ENCODE measurements around the gene SHROOM2.

SHROOM2 gene

GRCh38 chrX:9884031-9884779 lies 98.0 kb downstream of the SHROOM2 start:
- H3K4me3 ChIP-seq (ENCODE audit: low read length): no peak overlapping the region
- H3K9ac ChIP-seq (ENCODE audit: low read length): no peak overlapping the region
- H3K36me3 ChIP-seq (ENCODE audit: control insufficient read depth, insufficient read depth, low read length, severe bottlenecking): no peaks in the 10 kb centered on the region
- DNase-seq (ENCODE audit: low read depth): no peak
- H3K9me3 ChIP-seq (ENCODE audit: control insufficient read depth, low read length): no peaks in the 10 kb centered on the region
- H3K4me1 ChIP-seq (ENCODE audit: control insufficient read depth, insufficient read depth, low read length): no peaks in the 10 kb centered on the region
- H3K27me3 ChIP-seq (replicated peaks; ENCODE audit: control insufficient read depth, insufficient read depth, low read length): peaks cover 44% of the 10 kb centered on the region

- Histone ChIP-seq H3K27me3 (replicated peaks; ENCODE audit: control insufficient read depth, insufficient read depth, low read length) (peaks cover 44% of the 10 kb centered on the region), H3K9ac (ENCODE audit: low read length) (no peak overlapping the region), H3K36me3 (ENCODE audit: control insufficient read depth, insufficient read depth, low read length, severe bottlenecking) (no peaks in the 10 kb centered on the region), H3K4me3 (ENCODE audit: low read length) (no peak overlapping the region), H3K9me3 (ENCODE audit: control insufficient read depth, low read length) (no peaks in the 10 kb centered on the region), H3K4me1 (ENCODE audit: control insufficient read depth, insufficient read depth, low read length) (no peaks in the 10 kb centered on the region)
- DNase-seq (ENCODE audit: low read depth): peak; percentile 79
These were observed 98.9 kb downstream of the SHROOM2 start for GRCh38 chrX:9885150-9885549.

- H3K36me3 ChIP-seq (ENCODE audit: control insufficient read depth, insufficient read depth, low read length, severe bottlenecking): no peaks in the 10 kb centered on the region
- H3K27me3 ChIP-seq (replicated peaks; ENCODE audit: control insufficient read depth, insufficient read depth, low read length): peaks cover 36% of the 10 kb centered on the region
- DNase-seq (ENCODE audit: low read depth): no peak
- H3K9ac ChIP-seq (ENCODE audit: low read length): no peak overlapping the region
- H3K4me3 ChIP-seq (ENCODE audit: low read length): no peak overlapping the region
- H3K9me3 ChIP-seq (ENCODE audit: control insufficient read depth, low read length): no peaks in the 10 kb centered on the region
- no peaks in the 10 kb centered on the region for H3K4me1 ChIP-seq (ENCODE audit: control insufficient read depth, insufficient read depth, low read length)
These were observed 101.5 kb downstream of the SHROOM2 start for GRCh38 chrX:9887659-9888297.

GRCh38 chrX:9888953-9889470 lies 102.8 kb downstream of the SHROOM2 start:
- no peaks in the 10 kb centered on the region for H3K9me3 ChIP-seq (ENCODE audit: control insufficient read depth, low read length)
- no peak overlapping the region for H3K4me3 ChIP-seq (ENCODE audit: low read length)
- DNase-seq (ENCODE audit: low read depth): peak; percentile 32
- H3K36me3 ChIP-seq (ENCODE audit: control insufficient read depth, insufficient read depth, low read length, severe bottlenecking): no peaks in the 10 kb centered on the region
- no peak overlapping the region for H3K9ac ChIP-seq (ENCODE audit: low read length)
- peaks cover 26% of the 10 kb centered on the region for H3K27me3 ChIP-seq (replicated peaks; ENCODE audit: control insufficient read depth, insufficient read depth, low read length)
- no peaks in the 10 kb centered on the region for H3K4me1 ChIP-seq (ENCODE audit: control insufficient read depth, insufficient read depth, low read length)

- H3K27me3 ChIP-seq (replicated peaks; ENCODE audit: control insufficient read depth, insufficient read depth, low read length): peaks cover 26% of the 10 kb centered on the region
- no peak overlapping the region for H3K9ac ChIP-seq (ENCODE audit: low read length)
- H3K4me3 ChIP-seq (ENCODE audit: low read length): no peak overlapping the region
- DNase-seq (ENCODE audit: low read depth): no peak
- H3K9me3 ChIP-seq (ENCODE audit: control insufficient read depth, low read length): no peaks in the 10 kb centered on the region
- no peaks in the 10 kb centered on the region for H3K4me1 ChIP-seq (ENCODE audit: control insufficient read depth, insufficient read depth, low read length)
- H3K36me3 ChIP-seq (ENCODE audit: control insufficient read depth, insufficient read depth, low read length, severe bottlenecking): no peaks in the 10 kb centered on the region
These were observed 104.5 kb downstream of the SHROOM2 start for GRCh38 chrX:9890681-9891091.

DNA sequence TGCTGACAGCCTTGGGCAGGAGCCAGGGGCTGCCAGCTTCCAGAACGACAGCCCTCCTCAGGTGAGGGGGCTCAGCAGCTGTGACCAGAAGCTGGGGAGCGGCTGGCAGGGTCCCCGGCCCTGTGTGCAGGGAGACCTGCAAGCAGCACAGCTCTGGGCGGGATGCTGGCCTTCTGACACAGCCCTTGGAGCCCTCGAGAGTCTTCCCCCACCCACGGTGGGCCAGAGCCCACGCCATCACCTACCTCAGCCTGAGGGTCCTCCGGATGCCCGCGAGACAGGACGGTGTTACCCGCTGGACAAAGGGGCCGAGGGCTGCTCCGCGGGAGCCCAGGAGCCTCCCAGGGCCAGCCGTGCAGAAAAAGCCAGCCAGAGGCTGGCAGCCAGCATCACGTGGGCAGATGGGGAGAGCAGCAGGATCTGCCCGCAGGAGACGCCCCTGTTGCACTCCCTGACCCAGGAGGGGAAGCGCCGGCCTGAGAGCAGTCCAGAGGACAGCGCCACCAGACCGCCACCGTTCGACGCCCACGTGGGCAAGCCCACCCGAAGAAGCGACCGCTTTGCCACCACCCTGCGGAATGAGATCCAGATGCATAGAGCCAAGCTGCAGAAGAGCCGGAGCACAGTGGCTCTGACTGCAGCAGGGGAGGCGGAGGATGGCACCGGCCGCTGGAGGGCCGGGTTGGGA lies 109.1 kb downstream of the SHROOM2 start:
- Histone ChIP-seq H3K9ac (ENCODE audit: low read length) (no peak overlapping the region), H3K9me3 (ENCODE audit: control insufficient read depth, low read length) (no peaks in the 10 kb centered on the region), H3K4me1 (ENCODE audit: control insufficient read depth, insufficient read depth, low read length) (no peaks in the 10 kb centered on the region), H3K4me3 (ENCODE audit: low read length) (no peak overlapping the region), H3K27me3 (replicated peaks; ENCODE audit: control insufficient read depth, insufficient read depth, low read length) (peaks cover 8% of the 10 kb centered on the region), H3K36me3 (ENCODE audit: control insufficient read depth, insufficient read depth, low read length, severe bottlenecking) (no peaks in the 10 kb centered on the region)
- no peak for DNase-seq (ENCODE audit: low read depth)

- no peak overlapping the region for H3K4me3 ChIP-seq (ENCODE audit: low read length)
These were observed 111.5 kb downstream of the SHROOM2 start for GRCh38 chrX:9897761-9898161.

GRCh38 chrX:9899640-9900111 lies 113.4 kb downstream of the SHROOM2 start:
- H3K4me1 ChIP-seq (ENCODE audit: control insufficient read depth, insufficient read depth, low read length): no peaks in the 10 kb centered on the region
- no peaks in the 10 kb centered on the region for H3K36me3 ChIP-seq (ENCODE audit: control insufficient read depth, insufficient read depth, low read length, severe bottlenecking)
- H3K9ac ChIP-seq (ENCODE audit: low read length): no peak overlapping the region
- H3K9me3 ChIP-seq (ENCODE audit: control insufficient read depth, low read length): no peaks in the 10 kb centered on the region
- H3K4me3 ChIP-seq (ENCODE audit: low read length): no peak overlapping the region
- peak; percentile 67 for DNase-seq (ENCODE audit: low read depth)
- peaks cover 13% of the 10 kb centered on the region for H3K27me3 ChIP-seq (replicated peaks; ENCODE audit: control insufficient read depth, insufficient read depth, low read length)

More at GRCh38 chrX:9897761-9898161, 111.5 kb downstream of the SHROOM2 start:
- Histone ChIP-seq H3K9me3 (ENCODE audit: control insufficient read depth, low read length) (no peaks in the 10 kb centered on the region), H3K4me1 (ENCODE audit: control insufficient read depth, insufficient read depth, low read length) (no peaks in the 10 kb centered on the region), H3K27me3 (replicated peaks; ENCODE audit: control insufficient read depth, insufficient read depth, low read length) (peaks cover 10% of the 10 kb centered on the region), H3K36me3 (ENCODE audit: control insufficient read depth, insufficient read depth, low read length, severe bottlenecking) (no peaks in the 10 kb centered on the region), H3K9ac (ENCODE audit: low read length) (no peak overlapping the region)
- DNase-seq (ENCODE audit: low read depth): peak; percentile 84

GRCh38 chrX:9902656-9903055 lies 116.4 kb downstream of the SHROOM2 start:
- no peak overlapping the region for H3K9ac ChIP-seq (ENCODE audit: low read length)
- H3K27me3 ChIP-seq (replicated peaks; ENCODE audit: control insufficient read depth, insufficient read depth, low read length): peaks cover 13% of the 10 kb centered on the region
- H3K4me3 ChIP-seq (ENCODE audit: low read length): no peak overlapping the region
- no peaks in the 10 kb centered on the region for H3K36me3 ChIP-seq (ENCODE audit: control insufficient read depth, insufficient read depth, low read length, severe bottlenecking)
- H3K4me1 ChIP-seq (ENCODE audit: control insufficient read depth, insufficient read depth, low read length): no peaks in the 10 kb centered on the region
- DNase-seq (ENCODE audit: low read depth): peak; percentile 53
- no peaks in the 10 kb centered on the region for H3K9me3 ChIP-seq (ENCODE audit: control insufficient read depth, low read length)

DNA sequence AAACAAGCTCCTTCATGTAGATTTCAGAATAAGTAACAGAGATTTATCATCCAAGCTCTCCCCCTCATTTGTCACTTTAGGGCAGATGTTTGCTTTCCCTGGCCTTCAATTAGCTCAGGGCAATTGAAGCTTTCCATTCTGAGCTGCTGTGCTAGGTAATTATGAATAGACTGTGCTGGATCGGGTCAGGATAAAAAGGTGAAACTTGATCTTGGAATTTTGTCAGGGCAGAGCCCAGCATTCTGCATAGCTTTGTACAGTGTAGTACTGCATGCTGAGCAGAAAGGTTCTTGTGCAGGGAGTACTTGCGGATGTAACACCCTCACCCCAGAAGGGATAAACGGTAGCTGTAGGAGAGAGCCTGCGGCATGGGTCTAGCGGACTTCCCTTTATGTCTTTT lies 116.9 kb downstream of the SHROOM2 start:
- no peaks in the 10 kb centered on the region for H3K4me1 ChIP-seq (ENCODE audit: control insufficient read depth, insufficient read depth, low read length)
- H3K4me3 ChIP-seq (ENCODE audit: low read length): no peak overlapping the region
- no peaks in the 10 kb centered on the region for H3K36me3 ChIP-seq (ENCODE audit: control insufficient read depth, insufficient read depth, low read length, severe bottlenecking)
- H3K9me3 ChIP-seq (ENCODE audit: control insufficient read depth, low read length): no peaks in the 10 kb centered on the region
- DNase-seq (ENCODE audit: low read depth): peak; percentile 30
- H3K27me3 ChIP-seq (replicated peaks; ENCODE audit: control insufficient read depth, insufficient read depth, low read length): peaks cover 13% of the 10 kb centered on the region
- no peak overlapping the region for H3K9ac ChIP-seq (ENCODE audit: low read length)

DNA sequence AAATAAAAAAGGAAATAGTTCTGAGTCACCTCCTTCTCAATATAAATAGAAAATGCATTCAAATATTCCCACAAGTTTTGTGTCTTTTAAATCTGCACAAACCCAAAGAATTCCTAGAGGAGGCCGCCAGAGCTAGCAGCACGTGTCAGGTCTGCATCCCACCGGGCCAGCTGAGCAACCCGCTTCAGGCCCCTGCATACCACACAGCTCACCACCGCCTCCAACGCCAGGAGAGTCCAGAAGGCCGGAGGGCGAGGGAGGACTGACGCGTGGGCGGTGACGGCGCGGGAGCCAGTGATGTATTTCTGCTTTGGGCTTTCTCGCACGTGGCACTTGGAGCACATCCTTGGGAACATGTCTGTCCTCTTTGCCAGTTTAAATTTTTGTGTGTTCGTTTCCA lies 119.1 kb downstream of the SHROOM2 start:
- Histone ChIP-seq H3K9me3 (ENCODE audit: control insufficient read depth, low read length) (no peaks in the 10 kb centered on the region), H3K36me3 (ENCODE audit: control insufficient read depth, insufficient read depth, low read length, severe bottlenecking) (no peaks in the 10 kb centered on the region), H3K4me3 (ENCODE audit: low read length) (no peak overlapping the region), H3K27me3 (replicated peaks; ENCODE audit: control insufficient read depth, insufficient read depth, low read length) (peaks cover 12% of the 10 kb centered on the region), H3K4me1 (ENCODE audit: control insufficient read depth, insufficient read depth, low read length) (no peaks in the 10 kb centered on the region), H3K9ac (ENCODE audit: low read length) (no peak overlapping the region)
- DNase-seq (ENCODE audit: low read depth): peak; percentile 79
